Measurements from ENCODE around the gene PAQR7.

The PAQR7 gene, protein sequence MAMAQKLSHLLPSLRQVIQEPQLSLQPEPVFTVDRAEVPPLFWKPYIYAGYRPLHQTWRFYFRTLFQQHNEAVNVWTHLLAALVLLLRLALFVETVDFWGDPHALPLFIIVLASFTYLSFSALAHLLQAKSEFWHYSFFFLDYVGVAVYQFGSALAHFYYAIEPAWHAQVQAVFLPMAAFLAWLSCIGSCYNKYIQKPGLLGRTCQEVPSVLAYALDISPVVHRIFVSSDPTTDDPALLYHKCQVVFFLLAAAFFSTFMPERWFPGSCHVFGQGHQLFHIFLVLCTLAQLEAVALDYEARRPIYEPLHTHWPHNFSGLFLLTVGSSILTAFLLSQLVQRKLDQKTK

DNA sequence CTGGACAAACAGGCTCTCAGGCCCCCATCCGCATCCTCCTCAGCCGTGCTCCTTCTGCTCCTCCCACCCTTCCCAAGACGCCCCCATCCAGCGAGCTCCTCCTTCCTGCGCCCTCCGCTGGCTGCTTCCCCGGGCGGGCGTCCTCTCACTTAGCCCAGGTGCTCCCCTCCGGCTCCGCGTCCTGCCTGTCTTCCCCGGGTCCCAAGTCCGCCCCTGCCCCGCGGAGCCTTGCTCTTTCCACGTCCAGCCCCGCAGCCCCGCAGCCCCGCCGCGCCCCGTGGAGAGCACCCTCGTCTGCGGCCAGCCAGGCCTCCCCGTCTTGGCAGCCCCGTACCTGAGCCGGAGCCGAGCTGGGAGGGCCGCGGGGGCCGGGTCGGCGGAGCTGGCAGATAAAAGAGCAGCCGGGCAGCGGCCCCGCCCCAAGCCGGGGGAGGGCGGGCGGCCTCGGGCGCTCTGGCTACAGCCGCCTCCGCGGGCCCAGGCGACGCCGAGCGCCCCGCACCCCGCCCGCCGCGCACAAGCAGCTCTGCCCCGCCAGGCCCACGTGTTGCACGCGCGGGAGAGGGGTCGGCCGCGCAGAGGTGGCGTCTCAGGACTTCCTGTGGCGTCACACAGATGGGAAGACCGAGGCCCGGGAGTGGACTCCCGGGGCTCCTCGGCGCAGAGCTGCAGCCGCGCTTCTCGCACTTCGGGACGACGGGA, at the start of gene PAQR7:
Gene PAQR7 (minus strand): TSS at position 555 of the 702 bp plus-strand sequence. CDS start 11,869 bp downstream, outside the sequence.
- DNase-seq = peak; percentile 60

DNA sequence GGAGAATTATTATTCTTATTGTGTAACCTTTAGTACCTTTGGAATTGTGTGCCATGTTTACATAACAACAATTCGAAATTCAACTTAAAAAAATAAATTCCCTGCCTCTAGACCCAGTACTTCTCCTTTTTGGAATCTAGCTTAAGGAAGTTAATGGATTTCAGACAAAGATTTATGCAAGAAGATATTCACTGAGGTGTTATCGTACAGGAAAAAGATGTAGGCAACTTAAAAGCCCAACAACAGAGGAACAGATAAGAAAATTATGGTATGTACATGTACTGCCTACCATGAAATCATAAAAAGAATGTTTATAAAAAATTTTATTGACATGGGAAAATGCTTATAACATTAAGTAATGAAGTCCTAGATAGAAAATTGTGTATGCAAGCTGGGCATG, 48.9 kb upstream of the PAQR7 start:
- DNase-seq = no peak

- DNase-seq = no peak
These were observed 47.6 kb upstream of the PAQR7 start for GRCh38 chr1:25922971-25923552.

- DNase-seq = peak; percentile 40
These were observed 46.8 kb upstream of the PAQR7 start for GRCh38 chr1:25922056-25922970.

DNA sequence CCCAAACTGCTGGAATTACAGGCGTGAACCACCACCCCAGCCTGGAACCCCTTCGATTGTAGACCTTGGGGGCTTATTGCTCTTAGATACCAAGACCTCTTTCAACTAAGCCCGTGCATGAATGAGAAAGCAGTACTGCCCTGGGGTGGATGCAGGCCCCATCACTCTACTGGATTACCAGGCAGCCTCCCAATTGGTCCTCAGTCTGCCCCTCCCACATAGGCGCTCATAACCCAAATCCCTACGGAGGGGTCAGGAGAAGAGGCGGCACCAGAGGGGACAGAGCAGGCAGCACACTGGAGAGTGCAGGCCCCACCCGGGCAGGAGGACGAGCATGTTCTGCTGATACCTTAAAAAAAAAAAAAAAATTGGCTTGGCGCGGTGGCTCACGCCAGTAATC, 43.1 kb upstream of the PAQR7 start:
- no peak for DNase-seq

DNA sequence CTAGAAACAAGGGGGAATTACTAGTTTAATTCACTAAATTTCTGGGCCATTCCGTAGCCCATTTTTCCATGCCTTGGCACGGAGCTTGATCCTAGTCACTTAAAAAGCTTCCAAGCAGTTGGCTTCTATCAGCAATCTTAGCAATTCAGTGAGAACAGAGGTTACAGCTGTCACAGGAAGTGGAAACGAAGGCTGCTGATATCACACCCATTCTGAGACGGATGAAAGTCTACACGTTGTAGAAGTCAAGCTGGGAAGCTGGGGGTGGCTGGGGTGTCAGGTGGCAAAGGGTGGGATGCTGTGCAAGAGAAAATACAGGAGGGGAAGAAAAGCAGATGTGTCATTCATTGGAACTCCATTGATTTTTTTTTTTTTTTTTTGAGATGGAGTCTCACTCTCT, 42.5 kb upstream of the PAQR7 start:
- no peak for DNase-seq

- DNase-seq = no peak
These were observed 41.0 kb upstream of the PAQR7 start for GRCh38 chr1:25916460-25916859.

DNA sequence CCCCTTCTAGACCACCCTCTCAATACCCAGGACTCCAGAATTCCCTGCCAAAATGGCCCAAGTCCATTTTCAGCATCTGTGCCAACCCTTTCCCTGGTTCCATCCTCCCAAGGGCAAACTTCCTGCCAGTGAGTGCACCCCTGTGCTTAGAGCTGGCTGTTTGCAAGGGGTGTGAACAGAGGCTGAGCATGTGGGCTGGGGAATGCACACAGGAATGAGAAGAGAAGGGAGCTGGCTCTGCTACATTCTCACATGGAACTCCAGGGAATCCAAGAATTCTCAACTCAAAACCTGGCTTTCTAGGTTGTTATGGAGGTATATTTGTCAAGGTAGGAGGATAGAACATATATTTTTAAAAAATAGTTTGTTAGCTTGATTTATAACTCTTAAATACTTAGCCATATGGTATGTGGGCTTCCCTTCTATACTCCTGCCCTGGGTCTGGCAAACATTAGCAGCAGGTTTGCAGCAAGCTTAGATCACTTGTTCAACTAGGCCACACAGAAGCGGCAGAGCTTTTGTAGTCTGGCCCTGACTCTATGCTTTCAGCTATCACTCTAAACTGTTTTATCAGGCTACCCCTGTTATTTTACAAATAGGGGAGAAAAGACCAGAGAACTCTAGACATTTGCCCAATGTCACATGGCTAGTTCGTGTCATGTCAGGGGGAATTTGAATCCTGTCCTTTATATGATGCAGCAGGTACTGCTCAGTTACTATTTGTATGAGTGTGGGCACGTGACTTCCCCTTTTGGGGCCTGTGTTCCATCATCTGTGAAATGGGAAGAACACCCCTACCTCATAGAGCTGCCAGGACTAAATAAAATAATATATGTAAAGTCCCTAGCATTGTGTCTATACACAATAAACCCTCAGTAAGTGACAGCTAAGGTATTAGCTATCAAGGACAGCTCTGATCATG, 38.8 kb upstream of the PAQR7 start:
- no peak for DNase-seq

DNA sequence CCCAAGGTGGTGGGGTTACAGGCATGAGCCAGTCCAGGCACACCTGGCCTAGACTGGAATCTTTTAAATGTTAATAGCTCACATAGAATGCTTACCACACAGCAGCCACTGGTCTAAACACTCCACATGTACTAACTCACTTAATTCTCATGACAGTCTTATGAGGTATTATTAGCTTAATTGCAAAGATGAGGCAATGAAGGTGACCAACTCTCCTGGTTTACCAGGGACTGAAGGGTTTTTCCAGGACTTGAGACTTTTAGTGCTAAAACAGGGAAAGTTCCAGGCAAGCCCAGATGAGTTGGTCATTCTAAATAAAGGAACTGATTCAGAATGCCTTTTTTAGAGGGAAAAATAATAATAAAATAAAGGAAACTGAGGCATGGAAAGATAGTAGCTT, 37.7 kb upstream of the PAQR7 start:
- DNase-seq = no peak

DNA sequence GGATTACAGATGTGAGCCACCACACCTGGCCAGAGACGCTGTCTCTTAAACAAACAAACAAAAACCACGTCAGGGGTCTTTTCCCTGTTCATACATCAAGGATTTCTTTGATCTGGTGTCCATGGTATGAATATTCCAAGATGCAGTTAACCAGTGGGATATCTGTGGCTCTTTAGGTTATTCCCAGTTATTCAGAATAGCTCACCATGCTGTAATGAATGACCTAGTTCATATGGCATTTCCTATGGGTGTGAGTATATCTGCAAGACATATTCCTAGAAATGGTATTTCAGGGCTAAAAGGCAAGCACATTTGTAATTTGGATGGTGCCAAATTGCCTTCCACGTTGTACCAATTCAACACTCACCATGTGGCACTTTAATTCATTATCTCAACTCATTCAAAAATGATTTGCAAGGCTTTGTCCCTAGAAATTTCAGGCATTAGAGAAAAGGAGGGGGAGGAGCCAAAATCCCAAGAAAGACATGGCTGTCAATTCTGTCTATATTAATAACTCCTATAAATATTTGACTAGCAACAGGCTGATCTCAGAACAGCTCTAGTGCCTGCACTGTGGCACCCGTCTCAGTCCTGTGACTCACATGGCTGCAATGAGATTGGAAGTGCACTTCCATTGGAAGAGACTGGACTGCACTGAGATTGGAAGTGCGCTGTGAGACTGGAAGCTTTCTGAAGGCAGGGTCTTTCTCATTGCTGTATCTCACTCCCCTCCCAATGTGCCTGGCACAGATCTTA, 36.7 kb upstream of the PAQR7 start:
- no peak for DNase-seq

GRCh38 chr1:25911162-25911561, 35.7 kb upstream of the PAQR7 start:
- no peak for DNase-seq

GRCh38 chr1:25909040-25909439, 33.5 kb upstream of the PAQR7 start:
- no peak for DNase-seq

DNA sequence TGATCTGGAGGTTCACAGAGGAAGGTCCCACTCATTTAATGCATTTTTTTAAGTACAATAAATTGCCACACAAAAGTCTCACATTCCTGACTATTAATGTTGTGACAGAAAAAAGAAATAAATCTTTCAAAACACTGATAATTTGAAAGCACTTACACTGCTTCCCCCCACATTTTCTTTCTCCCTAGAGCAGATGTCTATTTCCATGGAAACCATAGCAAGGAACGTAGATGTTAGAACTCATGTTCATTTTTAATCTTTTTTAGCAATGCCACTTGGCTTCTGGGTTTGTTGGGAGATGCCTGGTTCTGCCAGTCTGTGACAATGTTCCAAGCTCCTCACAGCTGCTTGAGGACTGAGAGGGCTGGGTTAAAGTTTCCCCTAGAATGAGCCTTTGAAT, 32.7 kb upstream of the PAQR7 start:
- no peak for DNase-seq

GRCh38 chr1:25907601-25908000, 32.1 kb upstream of the PAQR7 start:
- DNase-seq = no peak

DNA sequence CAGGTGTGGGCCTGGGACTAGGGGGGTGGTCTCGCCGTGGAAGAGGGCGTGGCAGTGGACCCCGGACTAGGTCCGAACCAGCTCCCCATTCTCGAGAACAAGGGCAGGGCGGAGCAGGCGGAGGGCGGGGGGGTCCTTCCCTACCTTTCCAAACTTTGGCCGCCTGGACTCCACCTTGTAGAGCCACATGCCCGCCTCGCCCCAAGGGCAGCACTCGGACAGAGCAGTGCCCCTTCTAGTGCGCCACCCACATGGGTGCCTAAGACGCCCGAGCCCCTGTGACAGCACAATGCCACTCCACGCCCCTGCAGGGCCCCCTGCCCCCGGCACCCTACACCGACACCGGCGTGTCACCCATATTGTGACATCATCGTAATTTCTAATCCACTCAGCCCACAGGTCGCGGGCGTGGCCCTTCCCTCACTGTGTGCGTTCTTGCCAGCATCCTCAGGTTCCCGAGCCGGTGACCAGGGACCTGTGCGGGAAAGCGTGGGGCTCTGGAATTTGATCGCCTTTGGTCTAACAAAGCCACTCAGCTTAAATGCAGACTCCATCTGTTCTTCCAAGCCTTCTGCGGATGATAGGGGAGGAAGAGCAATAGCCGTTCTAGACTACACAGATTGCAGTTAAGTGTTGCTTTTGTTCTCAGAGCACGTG, 31.3 kb upstream of the PAQR7 start:
- peak; percentile 26 for DNase-seq

DNA sequence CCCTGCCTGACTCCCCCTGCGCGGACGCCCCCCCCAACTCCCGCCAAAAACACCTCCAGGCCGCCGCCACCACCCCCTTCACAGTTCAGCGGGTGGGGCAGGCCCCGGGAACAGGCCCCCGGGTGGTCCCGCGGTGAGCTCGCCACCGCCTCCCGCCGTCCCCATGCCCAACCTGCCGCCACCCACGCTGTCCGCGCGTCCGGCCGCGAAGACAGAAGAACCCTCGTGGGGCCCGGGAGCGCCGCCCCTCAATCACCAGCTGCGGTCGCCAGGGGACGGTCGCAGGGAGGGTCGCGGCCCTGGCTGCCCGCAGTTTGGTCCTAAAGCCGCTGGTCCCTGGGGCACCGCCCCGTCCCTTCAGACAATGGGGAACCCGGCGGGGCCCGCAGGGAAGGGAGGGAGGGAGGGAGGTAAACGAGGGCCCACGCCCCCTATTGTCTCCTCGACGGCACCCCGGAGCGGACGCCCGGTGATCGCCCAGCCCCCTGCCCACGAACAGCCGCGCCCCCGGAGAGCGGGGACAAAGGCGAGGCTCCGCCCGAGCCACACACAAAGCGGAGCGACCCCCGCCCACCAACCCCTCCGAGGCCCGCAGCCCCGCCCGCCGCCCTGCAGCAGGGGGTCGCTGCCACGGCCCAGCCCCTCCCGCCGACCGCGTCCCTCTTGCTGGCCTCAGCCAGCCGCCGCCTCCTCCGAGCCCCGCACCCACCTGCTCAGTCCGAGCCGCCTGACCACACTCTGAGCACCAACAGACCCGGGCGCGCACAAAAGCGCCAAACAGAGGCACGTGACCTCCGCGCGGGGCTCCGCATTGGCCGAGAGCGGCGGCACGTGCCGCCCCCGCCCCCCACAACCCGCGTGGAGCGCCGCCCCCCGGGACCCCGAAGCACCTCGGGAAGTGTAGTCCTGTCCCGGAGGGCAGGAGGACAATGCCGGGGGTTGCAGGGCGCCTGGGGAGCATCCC, 30.5 kb upstream of the PAQR7 start, which contains the start of gene STMN1:
Gene STMN1 (minus strand): TSS at position 740 of the 964 bp plus-strand sequence. CDS start 1,743 bp downstream, outside the sequence.
- peak; percentile 93 for DNase-seq

- peak; percentile 96 for DNase-seq
These were observed 29.6 kb upstream of the PAQR7 start for GRCh38 chr1:25904943-25905679.

DNA sequence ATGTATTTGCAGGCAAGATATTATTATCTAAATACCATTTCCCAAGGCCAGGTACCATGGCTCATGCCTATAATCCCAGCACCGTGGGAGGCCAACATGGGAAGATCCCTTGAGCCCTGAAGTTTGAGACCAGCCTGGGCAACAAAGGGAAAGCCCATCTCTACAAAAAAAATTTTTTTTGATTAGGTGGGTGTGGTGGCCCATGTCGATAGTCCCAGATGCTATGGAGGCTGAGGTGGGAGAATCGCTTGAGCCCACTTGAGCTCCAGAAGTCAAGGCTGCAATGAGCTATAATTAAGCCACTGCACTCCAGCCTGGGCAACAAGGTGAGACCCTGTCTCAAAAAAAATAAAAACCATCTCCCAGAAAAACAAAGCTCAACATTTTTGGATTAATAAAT, 28.5 kb upstream of the PAQR7 start:
- DNase-seq = no peak
